ENCODE results near the gene ABHD16A. TPM values are rescaled to one million over a fixed set of nuclear protein-coding genes. Genes with fewer than 3 reads are reported as not detected.

The ABHD16A gene
- total and polyA plus RNA-seq, 2 of the 13 experiments (the other 11 are each of a cell fraction or from before 2014, with no cell fraction given): 43.5 to 45.4 TPM

DNA sequence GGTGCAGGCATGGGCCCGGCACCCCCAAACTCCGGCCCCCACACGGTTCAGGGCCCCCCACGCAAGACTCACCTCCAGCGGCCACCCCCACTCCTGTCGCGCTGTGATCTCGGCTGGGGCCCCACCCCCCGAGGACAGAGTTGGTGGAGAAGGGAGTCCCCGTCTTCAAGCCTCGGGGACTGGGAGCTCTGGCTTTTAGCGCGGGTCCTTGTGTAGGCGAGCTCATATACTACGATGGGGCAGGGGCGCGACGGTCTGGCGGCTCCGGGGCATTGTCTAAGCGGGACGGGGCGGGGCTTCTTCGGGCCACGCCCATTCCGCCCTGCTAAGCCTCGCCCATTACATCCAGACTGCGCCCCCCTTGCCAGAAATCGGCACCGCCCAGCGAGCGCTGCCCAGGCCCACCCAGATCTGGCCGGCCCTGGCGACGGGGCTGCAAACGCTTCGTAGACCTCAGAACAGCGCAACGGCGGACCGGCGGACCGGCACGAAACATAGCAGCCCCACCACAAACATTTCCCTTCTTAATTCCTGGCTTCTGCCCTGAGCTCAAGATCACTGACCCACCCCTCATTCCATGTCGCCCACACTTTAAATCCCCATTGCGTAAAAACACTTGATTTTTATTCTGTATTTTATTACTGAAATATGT, 27.0 kb upstream of the ABHD16A start (continued):
- TF ChIP-seq, protein P1, sequence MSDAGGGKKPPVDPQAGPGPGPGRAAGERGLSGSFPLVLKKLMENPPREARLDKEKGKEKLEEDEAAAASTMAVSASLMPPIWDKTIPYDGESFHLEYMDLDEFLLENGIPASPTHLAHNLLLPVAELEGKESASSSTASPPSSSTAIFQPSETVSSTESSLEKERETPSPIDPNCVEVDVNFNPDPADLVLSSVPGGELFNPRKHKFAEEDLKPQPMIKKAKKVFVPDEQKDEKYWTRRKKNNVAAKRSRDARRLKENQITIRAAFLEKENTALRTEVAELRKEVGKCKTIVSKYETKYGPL (CRISPR knock-in tag; IDR thresholded peaks at IDR 0.05): no peak
- no peak for TF ChIP-seq MED13 (CRISPR knock-in tag; IDR thresholded peaks at IDR 0.05)
- 0 out of 2 replicates have a peak, but pooled peaks have one; percentile 36 for TF ChIP-seq ZSCAN22 (CRISPR knock-in tag; IDR thresholded peaks at IDR 0.05)
- peak; percentile 85; the same call in 1 of the 2 replicates for TF ChIP-seq HNRNPUL1 (IDR thresholded peaks at IDR 0.05; ENCODE audit: low read depth, low read length)
- no peak for TF ChIP-seq IRF2 (CRISPR knock-in tag; IDR thresholded peaks at IDR 0.05)
- TF ChIP-seq CAMTA2 (CRISPR knock-in tag; IDR thresholded peaks at IDR 0.05; ENCODE audit: borderline replicate concordance): no peak
- TF ChIP-seq, protein P2, sequence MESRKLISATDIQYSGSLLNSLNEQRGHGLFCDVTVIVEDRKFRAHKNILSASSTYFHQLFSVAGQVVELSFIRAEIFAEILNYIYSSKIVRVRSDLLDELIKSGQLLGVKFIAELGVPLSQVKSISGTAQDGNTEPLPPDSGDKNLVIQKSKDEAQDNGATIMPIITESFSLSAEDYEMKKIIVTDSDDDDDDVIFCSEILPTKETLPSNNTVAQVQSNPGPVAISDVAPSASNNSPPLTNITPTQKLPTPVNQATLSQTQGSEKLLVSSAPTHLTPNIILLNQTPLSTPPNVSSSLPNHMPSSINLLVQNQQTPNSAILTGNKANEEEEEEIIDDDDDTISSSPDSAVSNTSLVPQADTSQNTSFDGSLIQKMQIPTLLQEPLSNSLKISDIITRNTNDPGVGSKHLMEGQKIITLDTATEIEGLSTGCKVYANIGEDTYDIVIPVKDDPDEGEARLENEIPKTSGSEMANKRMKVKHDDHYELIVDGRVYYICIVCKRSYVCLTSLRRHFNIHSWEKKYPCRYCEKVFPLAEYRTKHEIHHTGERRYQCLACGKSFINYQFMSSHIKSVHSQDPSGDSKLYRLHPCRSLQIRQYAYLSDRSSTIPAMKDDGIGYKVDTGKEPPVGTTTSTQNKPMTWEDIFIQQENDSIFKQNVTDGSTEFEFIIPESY (CRISPR knock-in tag; IDR thresholded peaks at IDR 0.05): peak; percentile 93
- 0 out of 2 replicates have a peak, but pooled peaks have one; percentile 64 for TF ChIP-seq ELF4 (CRISPR knock-in tag; IDR thresholded peaks at IDR 0.05; ENCODE audit: borderline replicate concordance)
- TF ChIP-seq XRCC5 (optimal IDR thresholded peaks at IDR 0.05; ENCODE audit: low read length): no peak
- TF ChIP-seq, protein P3, sequence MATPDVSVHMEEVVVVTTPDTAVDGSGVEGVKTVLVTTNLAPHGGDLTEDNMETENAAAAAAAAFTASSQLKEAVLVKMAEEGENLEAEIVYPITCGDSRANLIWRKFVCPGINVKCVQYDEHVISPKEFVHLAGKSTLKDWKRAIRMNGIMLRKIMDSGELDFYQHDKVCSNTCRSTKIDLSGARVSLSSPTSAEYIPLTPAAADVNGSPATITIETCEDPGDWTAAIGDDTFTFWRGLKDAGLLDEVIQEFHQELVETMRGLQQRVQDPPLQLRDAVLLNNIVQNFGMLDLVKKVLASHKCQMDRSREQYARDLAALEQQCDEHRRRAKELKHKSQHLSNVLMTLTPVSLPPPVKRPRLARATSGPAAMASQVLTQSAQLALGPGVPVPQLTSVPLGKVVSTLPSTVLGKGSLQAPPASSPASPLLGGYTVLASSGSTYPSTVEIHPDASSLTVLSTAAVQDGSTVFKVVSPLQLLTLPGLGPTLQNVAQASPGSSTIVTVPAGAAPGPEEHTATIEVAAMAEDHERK (CRISPR knock-in tag; IDR thresholded peaks at IDR 0.05; ENCODE audit: low read depth): no peak
- 0 out of 2 replicates have a peak, but pooled peaks have one; percentile 3 for TF ChIP-seq FOSL2 (CRISPR knock-in tag; IDR thresholded peaks at IDR 0.05)
- peak; percentile 83 for TF ChIP-seq NFKB2 (CRISPR knock-in tag; IDR thresholded peaks at IDR 0.05; ENCODE audit: borderline replicate concordance)
- TF ChIP-seq ZNF766 (CRISPR knock-in tag; IDR thresholded peaks at IDR 0.05; ENCODE audit: borderline replicate concordance): no peak
- no peak for TF ChIP-seq ZBTB8A (CRISPR knock-in tag; IDR thresholded peaks at IDR 0.05; ENCODE audit: borderline replicate concordance, low read depth)
- peak; percentile 98 for TF ChIP-seq ZBTB38 (CRISPR knock-in tag; IDR thresholded peaks at IDR 0.05)
- TF ChIP-seq RXRB (CRISPR knock-in tag; IDR thresholded peaks at IDR 0.05; ENCODE audit: borderline replicate concordance): no peak
- TF ChIP-seq SP4 (CRISPR knock-in tag; IDR thresholded peaks at IDR 0.05): peak; percentile 42; the same call in 1 of the 2 replicates
- no peak for TF ChIP-seq CBX2 (IDR thresholded peaks at IDR 0.05; ENCODE audit: low read depth, low read length)
- TF ChIP-seq CBX2 (CRISPR knock-in tag; IDR thresholded peaks at IDR 0.05; ENCODE audit: low read depth): no peak
- TF ChIP-seq DPF2 (CRISPR knock-in tag; IDR thresholded peaks at IDR 0.05; ENCODE audit: borderline replicate concordance, low read depth): no peak
- TF ChIP-seq BRCA1 (CRISPR knock-in tag; IDR thresholded peaks at IDR 0.05): peak; percentile 22; the same call in 1 of the 2 replicates
- no peak for TF ChIP-seq MTF1 (CRISPR knock-in tag; IDR thresholded peaks at IDR 0.05)
- TF ChIP-seq, protein P4, sequence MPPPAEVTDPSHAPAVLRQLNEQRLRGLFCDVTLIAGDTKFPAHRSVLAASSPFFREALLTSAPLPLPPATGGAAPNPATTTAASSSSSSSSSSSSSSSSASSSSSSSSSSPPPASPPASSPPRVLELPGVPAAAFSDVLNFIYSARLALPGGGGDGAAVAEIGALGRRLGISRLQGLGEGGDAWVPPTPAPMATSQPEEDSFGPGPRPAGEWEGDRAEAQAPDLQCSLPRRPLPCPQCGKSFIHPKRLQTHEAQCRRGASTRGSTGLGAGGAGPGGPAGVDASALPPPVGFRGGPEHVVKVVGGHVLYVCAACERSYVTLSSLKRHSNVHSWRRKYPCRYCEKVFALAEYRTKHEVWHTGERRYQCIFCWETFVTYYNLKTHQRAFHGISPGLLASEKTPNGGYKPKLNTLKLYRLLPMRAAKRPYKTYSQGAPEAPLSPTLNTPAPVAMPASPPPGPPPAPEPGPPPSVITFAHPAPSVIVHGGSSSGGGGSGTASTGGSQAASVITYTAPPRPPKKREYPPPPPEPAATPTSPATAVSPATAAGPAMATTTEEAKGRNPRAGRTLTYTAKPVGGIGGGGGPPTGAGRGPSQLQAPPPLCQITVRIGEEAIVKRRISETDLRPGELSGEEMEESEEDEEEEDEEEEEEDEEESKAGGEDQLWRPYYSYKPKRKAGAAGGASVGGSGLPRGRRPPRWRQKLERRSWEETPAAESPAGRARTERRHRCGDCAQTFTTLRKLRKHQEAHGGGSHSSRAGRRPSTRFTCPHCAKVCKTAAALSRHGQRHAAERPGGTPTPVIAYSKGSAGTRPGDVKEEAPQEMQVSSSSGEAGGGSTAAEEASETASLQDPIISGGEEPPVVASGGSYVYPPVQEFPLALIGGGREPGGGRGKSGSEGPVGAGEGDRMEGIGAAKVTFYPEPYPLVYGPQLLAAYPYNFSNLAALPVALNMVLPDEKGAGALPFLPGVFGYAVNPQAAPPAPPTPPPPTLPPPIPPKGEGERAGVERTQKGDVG (CRISPR knock-in tag; IDR thresholded peaks at IDR 0.05; ENCODE audit: borderline replicate concordance): peak; percentile 93; the same call in 1 of the 2 replicates
- no peak; the same call in 1 of the 2 replicates for TF ChIP-seq POLR2AphosphoS2 (IDR thresholded peaks at IDR 0.05; ENCODE audit: low read depth, low read length)
